DMS 273 (cell line): ENCODE measurements around the gene HPRT1.

Experiments used
- DNase-seq: peaks from one replicate; lab custom pipeline; 2025; ENCODE audit not compliant: unreplicated experiment; lab: John Stamatoyannopoulos, UW

Gene HPRT1

DNA sequence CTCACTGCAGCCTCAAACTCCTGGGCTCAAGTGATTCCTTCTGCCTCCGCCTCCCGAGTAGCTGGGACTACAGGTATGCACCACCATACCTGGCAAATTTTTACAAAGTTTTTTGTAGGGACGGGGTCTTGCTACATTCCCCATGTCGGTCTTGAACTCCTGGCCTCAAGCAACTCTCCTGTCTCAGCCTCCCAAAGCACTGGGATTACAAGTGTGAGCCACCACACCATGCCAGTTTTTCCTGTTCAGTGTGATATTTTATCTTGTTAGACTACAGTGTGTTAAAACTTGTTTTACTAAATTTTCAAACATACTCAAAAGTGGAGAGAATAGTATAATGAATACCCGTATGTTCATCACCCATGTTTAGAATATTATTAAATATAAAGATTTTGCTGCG is 12.1 kb downstream of the HPRT1 start:
- DNase-seq: no peak

DNA sequence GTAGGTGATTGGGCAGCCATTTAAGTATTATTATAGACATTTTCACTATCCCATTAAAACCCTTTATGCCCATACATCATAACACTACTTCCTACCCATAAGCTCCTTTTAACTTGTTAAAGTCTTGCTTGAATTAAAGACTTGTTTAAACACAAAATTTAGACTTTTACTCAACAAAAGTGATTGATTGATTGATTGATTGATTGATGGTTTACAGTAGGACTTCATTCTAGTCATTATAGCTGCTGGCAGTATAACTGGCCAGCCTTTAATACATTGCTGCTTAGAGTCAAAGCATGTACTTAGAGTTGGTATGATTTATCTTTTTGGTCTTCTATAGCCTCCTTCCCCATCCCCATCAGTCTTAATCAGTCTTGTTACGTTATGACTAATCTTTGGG is 16.3 kb downstream of the HPRT1 start:
- DNase-seq: no peak

DNA sequence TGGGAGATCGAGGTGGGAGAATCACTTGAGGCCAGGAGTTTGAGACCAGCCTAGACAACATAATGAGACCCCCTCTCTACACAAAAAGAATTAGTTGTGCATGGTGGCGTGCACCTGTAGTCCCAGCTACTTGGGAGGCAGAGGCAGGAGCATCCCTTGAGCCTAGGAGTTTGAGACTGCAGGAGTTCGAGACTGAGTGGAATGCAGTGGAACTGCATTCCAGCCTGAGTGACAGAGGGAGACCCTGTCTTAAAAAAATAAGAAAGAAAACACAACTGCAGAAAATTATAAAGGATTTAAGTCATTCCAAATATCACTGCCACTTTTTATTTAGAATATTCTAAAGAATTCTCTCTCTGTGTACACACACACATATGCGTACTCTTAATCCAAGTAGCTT is 18.4 kb downstream of the HPRT1 start:
- no peak for DNase-seq

DNA sequence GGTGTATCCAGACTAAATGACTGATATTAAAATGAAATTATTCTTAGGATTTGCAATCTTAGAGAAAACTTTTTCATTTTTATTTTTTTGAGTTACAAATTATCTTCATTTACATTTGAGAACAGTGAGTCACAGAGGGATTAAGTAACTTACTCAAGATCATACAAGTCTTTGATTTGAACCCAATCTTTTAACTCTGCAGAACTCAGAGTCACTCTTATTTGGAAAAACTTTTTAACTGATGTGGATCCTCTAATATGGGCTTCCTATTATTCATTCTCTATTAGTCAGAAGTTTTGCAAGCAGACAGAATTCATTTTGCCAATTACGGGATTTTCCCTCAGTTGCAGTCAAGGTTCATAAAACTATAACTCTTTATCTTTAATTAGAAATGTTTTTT is 20.1 kb downstream of the HPRT1 start:
- DNase-seq: no peak

DNA sequence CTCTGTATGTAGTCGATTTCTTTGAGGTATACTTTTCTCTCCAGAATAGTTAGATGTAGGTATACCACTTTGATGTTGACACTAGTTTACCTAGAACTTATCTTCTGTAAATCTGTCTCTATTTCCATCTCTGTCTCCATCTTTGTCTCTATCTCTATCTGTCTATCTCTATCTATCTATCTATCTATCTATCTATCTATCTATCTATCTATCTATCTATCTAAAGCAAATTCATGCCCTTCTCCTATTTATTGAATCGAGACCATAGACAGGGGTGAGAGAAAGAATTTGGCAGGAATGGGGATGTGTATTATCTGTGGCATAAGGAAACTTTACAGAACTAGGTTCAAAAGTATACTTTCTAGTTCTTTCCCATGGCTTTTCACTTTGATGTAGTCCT is 21.4 kb downstream of the HPRT1 start:
- no peak for DNase-seq

DNA sequence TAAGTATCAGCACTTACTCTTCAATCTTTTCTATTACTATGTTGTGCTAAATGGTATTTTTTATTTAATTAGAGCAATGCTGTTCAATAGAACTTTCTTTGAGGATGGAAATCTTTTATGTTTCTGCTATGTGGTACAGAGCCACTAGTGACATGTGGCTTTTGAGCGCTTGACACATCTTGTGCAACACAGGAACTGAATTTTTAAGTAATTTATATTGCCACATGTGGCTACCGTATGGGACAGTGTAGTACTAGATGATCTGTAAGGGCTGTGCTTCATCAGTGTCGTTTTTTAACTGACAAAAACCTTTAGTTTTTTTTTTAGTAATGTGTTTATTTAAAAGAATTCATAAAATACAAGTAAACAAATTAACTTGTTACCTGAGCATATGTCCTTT is 22.4 kb downstream of the HPRT1 start:
- DNase-seq: no peak

DNA sequence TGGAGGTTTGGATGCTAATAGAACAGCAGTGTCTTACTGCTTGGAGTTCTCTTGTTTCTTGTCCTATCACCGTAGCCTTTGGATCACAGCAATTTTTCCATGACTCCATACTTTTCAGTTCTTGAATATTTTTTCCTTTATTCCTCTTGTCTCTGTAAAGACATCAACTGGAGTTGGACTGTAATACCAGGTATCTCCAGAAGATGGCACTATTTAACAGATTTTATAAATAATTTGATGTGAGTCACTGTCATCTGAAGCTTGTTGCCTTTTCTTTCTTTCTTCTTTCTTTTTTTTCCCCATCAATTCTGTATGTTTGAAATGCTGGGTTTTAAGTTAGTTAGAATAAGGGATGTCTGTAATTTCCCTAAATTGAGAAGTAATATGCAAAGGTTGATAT is 24.1 kb downstream of the HPRT1 start:
- peak; percentile 80 for DNase-seq

DNA sequence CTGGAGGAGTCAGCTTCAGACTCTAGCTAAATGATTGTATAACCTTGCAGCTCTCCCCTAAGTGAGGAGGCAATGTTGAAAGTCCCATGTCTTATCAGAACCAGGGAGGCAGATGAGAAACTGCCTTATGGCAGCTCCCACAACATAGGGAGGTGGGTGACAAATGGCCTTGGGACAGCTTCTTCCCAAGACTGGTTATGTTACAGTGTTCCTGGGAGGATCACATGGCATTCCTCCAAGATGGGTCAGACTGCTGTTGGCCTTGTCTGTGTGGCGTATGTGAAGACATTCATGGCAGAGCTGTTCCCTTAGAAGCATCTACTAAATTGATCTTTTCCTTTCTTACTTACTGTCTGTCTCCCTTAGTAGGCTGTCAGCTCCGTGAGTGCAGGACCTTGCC is 42.0 kb downstream of the HPRT1 start:
- no peak for DNase-seq

DNA sequence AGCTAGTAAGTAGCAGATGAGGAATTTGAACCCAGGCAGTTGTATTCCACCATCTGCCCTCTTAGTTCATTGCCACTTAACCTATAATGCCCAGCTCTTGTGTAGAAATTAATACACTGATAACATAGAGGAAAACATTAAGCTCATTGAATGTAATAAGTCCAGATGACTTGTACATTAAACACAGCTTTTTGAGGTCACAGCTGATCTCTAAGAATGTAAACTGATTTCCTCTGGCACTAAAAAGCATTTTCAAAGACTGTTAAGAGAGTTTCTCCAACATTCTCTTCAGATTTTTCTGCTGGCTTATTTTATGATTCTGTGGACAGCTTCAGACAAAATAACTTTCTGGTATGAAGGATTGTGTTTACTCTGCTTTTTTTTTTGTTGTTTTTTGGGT is 42.7 kb downstream of the HPRT1 start:
- no peak for DNase-seq

DNA sequence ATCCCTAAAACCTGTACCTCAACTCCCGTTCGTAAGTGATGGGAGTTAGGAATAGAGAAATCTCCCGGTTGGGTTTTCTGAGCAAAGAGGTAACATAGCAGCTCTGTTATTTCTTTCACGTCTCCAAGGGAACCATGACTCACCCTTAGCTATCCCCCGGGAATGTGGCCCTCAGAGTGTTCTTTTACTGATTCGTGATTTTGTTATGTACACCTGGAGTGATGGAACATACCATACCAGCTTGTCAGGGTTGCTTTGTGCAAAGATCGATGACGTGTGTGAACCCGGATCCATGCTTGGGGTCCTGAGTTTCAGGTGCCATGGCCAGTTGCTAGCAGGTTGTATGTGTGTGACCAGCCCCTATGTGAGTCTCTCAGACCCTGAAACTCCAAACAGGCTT is 52.6 kb downstream of the HPRT1 start:
- DNase-seq: peak; percentile 15

DNA sequence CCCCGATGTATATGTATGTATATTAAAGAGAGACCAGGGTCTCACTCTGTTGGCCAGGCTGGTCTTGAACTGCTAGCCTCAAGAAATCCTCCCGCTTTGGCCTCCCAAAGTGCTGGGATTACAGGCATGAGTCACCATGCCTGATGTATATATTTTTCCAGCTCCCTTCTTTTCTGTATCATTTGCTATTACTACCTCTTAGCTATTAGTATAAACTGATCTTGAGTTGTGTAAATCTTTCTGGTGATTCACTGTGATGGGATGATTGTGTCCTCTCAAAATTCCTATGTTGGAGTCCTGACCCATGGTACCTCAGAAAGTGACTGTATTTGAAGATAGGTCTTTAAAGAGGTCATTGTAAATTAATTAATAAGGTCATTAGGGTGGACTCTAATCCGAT is 53.1 kb downstream of the HPRT1 start:
- DNase-seq: no peak

DNA sequence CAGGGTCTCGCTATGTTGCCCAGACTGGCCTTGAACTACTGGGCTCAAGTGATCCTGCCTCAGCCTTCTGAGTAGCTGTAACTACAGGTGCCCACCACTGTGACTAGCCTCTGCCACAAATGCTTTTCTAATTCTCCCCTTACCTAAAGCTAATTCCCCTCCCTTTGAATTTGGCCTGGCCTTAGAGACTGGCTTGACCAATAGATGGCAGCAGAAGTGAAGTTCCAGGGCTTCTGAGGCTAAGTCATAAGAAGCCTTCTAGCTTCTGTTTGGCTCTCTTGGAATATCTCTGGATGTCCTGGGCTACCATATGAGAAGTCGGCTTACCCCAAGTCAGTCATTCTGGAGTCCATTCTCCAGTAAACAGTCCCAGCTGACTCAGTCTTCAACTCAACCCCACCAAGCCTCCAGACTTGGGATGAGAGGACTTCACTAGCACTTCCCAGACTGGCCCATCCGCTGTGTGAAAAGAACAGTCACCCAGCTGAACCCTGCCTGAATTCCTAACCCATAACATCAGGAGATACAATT is 61.0 kb downstream of the HPRT1 start:
- DNase-seq: peak; percentile 86

DNA sequence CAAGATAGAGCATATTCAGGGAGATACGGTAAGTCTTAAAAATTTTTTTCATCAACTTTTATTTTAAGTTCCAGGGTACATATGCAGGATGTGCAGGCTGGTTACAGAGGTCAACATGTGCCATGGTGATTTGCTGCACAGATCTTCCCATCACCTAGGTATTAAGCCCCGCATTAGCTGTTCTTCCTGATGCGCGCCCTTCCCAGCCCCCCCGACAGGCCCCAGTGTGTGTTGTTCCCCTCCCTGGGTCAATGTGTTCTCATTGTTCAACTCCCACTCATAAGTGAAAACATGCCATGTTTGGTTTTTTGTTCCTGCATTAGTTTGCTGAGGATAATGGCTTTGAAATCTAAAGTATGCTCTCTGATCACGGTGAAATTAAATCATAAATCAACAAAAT is 64.2 kb downstream of the HPRT1 start:
- DNase-seq: no peak

DNA sequence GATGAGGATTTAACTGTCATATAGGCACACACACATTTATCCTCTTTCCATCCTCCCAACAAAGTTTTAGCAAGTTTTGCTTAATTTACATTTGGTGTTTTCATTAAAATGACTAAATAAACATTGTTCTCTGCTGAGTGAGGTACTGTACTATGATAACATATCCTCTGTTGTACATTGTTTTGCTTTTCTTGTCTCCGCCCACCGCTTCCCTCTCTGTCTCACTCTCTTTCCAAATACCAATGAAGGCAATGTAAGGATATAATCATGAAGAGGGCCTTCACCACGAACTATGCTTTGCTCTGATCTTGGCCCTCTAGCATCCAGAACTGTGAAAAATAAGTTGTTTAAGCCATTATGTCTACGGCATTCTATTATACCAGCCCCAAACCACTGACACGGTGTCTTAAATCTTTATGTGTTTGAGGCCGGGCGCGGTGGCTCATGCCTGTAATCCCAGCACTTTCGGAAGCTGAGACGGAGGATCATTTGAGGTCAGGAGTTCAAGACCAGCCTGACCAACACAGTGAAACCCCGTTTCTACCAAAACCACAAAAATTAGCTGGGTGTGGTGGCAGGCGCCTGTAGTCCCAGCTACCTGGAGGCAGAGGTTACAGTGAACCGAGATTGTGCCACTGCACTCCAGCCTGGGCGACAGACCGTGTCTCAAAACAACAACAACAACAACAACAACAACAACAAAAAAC is 65.3 kb downstream of the HPRT1 start:
- no peak for DNase-seq

DNA sequence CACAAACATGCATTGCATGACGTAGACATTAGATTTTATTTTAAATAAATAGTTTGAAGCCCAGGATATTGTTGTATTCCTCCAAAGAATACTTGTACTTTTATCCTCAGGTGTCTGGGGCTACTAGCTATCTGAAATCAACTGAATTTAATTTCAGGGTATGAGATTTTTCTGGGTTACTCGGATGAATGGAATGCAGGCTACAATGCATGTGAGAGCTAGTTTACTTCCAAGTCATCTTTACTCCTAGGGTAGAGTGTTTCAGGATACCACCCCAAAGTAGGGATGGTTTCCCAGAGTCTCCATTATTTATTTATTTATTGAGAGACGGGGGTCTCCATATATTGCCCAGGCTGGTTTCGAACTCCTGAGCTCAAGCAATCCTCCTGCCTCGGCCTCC is 66.4 kb downstream of the HPRT1 start:
- no peak for DNase-seq

DNA sequence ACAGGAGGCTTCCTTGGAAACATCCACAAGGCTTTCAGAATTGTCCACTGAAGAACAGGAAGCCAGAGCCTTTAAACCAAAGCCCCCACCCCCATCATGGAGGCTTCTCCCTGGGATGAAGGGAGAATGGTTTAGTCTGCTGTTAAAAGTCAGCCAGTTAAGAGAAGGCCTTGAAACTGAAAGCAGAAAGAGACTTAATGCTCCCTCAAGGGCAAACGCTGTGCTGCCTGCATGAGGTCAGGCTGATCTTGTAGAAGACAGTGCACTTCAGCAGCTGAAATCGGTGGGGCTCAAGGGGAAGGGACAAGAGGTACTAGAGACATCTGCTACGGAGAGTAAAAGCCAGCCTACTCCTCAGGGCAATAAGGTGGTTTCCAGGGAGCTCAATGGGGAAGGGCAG is 69.0 kb downstream of the HPRT1 start:
- DNase-seq: no peak

DNA sequence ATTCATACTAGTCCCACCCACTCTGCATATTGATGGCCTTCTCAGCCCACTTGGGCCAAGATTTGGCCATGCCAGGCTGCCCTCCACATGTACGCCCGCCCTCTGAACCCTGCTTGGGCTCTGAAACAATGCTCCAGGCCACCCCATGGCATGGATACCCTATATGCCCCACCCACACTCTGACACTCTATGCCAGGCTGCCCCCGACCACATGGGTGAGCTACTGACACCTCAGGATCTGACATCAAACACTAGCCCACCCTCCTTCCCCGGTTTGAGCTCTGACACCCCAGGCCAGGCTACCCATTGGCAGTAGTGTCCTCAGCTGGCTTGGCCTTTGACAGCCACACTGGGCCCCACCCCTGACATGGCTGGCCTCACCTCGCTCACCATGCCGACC is 69.5 kb downstream of the HPRT1 start:
- DNase-seq: no peak

DNA sequence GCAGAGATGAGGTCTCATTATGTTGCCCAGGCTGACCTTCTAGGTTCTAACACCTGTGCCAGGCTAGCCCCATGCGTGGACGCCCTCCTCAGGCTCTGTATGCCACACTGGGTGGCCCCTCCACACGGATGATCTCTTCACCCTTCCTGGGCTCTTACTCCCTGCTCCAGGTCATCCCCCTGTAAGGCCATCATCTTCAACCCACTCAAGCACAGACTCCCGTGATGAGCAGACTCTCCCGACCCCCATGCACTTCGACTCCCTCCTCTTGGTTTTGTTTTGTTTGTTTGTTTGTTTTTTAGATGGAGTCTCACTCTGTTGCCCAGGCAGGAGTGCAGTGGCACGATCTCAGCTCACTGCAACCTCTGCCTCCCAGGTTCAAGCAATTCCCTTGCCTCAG is 70.9 kb downstream of the HPRT1 start:
- no peak for DNase-seq

DNA sequence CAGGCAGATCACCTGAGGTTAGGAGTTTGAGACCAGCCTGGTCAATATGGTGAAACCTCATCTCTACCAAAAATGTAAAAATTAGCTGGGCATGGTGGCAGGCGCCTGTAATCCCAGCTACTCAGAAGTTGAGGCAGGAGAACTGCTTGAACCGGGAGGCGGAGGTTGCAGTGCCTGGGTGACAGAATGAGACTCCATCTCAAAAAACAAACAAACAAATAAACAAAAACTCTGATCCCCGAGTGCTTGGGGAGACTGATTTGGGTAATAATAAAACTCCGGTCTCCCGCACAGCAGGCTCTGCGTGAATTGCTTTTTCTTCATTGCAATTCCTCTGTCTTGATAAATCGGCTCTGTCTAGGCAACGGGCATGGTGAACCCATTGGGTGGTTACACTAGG is 73.4 kb downstream of the HPRT1 start:
- DNase-seq: no peak

DNA sequence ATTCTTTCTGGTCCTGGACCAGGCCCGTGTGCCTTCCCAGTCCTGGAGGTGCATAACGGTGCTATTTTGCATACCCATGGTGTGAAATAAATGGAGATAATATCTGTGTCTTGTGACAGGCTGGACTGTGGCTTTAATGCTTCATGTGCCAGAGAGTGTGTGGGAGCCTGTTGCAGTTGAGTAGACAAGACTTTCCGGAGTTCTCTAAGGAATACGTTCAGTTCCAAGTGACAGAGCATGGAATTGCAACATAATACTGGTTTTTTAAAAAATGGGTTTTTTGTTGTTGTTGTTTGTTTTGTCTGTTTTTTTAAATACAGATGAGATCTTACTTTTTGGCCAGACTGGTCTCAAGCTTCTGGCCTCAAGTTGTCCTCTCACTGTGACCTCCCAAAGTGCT is 74.0 kb downstream of the HPRT1 start:
- no peak for DNase-seq

DNA sequence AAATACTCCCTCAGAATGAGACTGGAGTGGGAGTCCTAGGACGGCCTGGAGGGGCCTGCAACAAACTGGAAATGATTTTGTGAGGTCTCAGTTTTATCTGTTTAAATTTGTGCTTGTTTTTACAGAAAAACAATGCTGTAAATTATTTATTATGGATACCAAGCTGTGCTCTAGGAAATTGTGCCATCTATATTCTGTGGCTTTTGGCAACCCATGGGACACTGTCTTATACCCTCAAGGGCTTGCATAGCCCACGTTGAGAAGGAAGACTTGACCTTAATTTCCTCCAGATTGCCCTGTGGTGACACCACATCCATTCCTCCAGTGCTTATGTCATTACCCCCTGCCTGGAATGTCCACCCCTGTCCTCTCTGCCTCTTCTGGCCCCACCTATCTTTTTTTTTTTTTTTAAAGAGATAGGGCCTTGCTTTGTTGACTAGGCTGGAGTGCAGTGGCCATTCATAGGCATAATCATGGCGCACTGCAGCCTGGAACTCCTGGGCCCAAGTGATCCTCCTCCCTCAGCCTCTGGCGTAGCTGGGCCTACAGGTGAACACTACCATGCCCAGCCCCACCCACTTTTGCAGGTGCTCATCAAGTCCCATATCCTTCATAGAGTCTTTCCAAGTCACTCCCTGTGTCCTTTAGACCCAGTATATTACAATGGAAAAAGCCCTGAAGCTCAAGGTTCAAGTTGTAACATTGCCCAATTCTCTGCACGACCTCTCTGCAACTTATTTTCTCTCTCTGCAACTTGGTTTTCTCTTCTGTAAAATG is 77.4 kb downstream of the HPRT1 start:
- no peak for DNase-seq

DNA sequence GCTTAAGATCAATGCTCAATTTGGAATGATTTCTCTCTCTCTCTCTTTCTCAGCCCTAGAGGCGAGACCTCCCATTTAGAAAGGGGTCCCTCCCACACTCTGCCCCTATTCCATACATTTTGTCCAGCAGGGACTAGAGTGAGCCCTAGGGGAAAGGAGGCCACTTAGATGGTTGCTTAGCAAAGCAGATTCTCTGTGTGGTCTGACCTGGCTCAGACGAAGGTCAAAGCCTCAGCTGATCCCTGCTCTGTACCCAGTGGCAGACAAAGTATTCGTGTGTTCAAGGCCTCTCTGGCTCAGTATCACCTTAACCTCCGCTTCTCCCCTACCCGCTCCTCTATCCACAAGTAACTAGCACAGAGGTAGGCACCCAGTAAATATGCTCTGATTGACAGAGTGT is 78.4 kb downstream of the HPRT1 start:
- no peak for DNase-seq

DNA sequence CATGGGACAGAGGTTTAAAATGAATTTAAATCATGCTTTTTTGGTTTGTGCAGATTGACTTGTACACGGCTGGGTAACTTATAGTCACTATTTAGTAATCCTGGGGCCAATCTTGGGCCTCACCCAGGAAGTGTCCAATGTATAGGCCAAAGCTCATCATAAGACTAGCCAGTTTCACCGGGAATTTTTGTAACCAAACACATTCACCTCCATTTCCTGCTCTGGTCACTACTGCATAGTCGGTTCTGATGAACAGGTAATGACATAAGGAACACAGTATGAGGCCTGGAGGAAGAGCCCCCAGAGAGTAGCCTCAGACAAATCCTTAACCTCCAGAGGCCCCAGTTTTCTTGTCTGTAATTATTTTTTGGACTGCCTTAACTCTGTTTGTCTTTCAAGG is 81.9 kb downstream of the HPRT1 start:
- DNase-seq: no peak
